Measurements from ENCODE around the gene C11orf87.

GRCh38 chr11:109423466-109424190, 1.6 kb downstream of the C11orf87 start:
- TF ChIP-seq MXI1 (IDR thresholded peaks at IDR 0.05; ENCODE audit: low read depth, low read length) (no peak), CTCF (IDR thresholded peaks at IDR 0.05 in 2 of 3, conservative IDR thresholded peaks at IDR 0.05 in 1 of 3; ENCODE audit: control insufficient read depth in 2 of 3, extremely low read depth in 1 of 3, insufficient read depth in 1 of 3, low read depth in 3 of 3, low read length in 3 of 3) (no peak), HDGF (IDR thresholded peaks at IDR 0.05) (no peak), POLR2A (IDR thresholded peaks at IDR 0.05; ENCODE audit: low read depth, low read length) (no peak), EZH2 (IDR thresholded peaks at IDR 0.05; ENCODE audit: borderline replicate concordance, control insufficient read depth, low read depth, low read length) (no peak), ZNF274 (IDR thresholded peaks at IDR 0.05; ENCODE audit: insufficient read depth, insufficient read length) (no peak), RBBP5 (conservative IDR thresholded peaks at IDR 0.05) (no peak), NR2C2 (IDR thresholded peaks at IDR 0.05; ENCODE audit: borderline replicate concordance, control insufficient read depth, insufficient read length, low read depth) (no peak), NFIC (IDR thresholded peaks at IDR 0.05; ENCODE audit: low read depth, low read length) (no peak)
